ENCODE measurements around the gene NPAS2. TPM values are rescaled to one million over a fixed set of nuclear protein-coding genes. Genes with fewer than 3 reads are reported as not detected.

Gene NPAS2
- total RNA-seq, 1 experiment from 2014 or later: 142 TPM

DNA sequence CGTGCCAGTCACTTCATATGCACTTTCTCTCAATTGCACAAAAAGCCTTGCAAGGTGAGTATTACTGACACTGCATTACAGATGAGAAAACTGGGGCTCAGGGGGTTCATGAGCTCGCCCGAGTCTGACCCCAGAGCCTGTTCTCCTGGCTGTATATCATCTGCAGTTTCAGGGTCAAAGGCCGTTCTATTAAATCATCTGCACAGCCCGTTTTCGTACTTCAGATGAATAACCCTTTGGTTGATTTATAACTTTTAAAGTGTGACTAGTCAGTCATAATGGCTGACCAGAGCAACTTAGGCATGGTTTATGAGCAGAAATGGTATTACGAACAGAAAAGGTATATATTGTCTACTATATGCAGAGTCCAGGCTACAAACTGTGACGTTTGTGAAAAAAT lies 35.3 kb upstream of the NPAS2 start:
- H3K4me3 Mint-ChIP-seq (ENCODE audit: low read depth, unreplicated experiment): peak overlapping the region; percentile 50
- DNase-seq: no peak
- TF ChIP-seq, protein P1, sequence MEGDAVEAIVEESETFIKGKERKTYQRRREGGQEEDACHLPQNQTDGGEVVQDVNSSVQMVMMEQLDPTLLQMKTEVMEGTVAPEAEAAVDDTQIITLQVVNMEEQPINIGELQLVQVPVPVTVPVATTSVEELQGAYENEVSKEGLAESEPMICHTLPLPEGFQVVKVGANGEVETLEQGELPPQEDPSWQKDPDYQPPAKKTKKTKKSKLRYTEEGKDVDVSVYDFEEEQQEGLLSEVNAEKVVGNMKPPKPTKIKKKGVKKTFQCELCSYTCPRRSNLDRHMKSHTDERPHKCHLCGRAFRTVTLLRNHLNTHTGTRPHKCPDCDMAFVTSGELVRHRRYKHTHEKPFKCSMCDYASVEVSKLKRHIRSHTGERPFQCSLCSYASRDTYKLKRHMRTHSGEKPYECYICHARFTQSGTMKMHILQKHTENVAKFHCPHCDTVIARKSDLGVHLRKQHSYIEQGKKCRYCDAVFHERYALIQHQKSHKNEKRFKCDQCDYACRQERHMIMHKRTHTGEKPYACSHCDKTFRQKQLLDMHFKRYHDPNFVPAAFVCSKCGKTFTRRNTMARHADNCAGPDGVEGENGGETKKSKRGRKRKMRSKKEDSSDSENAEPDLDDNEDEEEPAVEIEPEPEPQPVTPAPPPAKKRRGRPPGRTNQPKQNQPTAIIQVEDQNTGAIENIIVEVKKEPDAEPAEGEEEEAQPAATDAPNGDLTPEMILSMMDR (IDR thresholded peaks at IDR 0.05; ENCODE audit: unreplicated experiment): no peak
- H3K27ac Mint-ChIP-seq (ENCODE audit: unreplicated experiment): peak overlapping the region; percentile 95
- peaks cover 66% of the 10 kb centered on the region for H3K4me1 Mint-ChIP-seq (ENCODE audit: low read depth, unreplicated experiment)
- no TSS peak for BruUV-seq (replicated peaks)
- intact Hi-C loops (cut with micrococcal nuclease; ENCODE audit: unreplicated experiment): loop anchor here (5.0 kb wide), 1 partner anchor 52 kb away; no protein-coding TSS in a partner anchor
- no peaks in the 10 kb centered on the region for H3K9me3 Mint-ChIP-seq (ENCODE audit: low read depth, unreplicated experiment)
- H3K36me3 Mint-ChIP-seq (ENCODE audit: insufficient read depth, unreplicated experiment): peaks cover 50% of the 10 kb centered on the region
- CTCF ChIA-PET: interaction anchor here (1.1 to 1.5 kb wide), 3 partner anchors 17 to 37 kb away, joined by 3 to 5 read pairs (median 4); no protein-coding TSS in a partner anchor
- no peaks in the 10 kb centered on the region for H3K27me3 Mint-ChIP-seq (ENCODE audit: unreplicated experiment)

DNA sequence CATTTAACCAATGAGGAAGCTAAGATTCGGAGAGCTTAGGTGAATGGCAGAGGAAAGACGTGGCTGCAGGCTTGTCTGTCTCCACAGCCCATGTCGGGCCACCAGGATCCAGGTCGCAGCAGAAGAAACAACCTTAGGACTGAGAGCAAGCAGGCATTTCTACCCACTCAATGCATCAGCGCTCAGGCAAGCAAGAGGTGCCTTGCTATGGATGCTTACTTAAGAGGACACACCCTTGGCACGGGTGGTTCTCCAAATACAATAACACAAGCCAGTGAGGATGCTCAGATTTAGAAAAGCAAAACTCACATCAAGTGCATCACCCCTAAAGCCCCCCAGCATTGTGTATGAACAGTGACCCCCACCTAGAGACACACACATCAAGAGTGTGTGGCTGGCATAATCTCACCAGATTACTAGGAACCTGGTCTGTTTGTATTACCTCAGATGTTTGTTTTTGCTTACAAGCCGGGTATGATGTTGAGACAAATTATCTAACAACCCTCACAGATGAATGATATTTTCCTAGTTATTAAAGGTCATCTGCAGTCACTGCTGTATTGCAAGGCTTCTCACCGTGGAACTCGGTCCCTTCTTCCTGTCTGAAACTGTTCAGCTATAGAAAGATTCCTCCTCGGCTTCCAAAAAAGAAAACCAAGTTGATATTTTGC lies 34.2 kb upstream of the NPAS2 start:
- no peak for DNase-seq
- H3K9me3 Mint-ChIP-seq (ENCODE audit: low read depth, unreplicated experiment): no peaks in the 10 kb centered on the region
- peak overlapping the region; percentile 50 for H3K4me3 Mint-ChIP-seq (ENCODE audit: low read depth, unreplicated experiment)
- H3K4me1 Mint-ChIP-seq (ENCODE audit: low read depth, unreplicated experiment): peaks cover 57% of the 10 kb centered on the region
- TF ChIP-seq, protein P1 (IDR thresholded peaks at IDR 0.05; ENCODE audit: unreplicated experiment): no peak
- intact Hi-C loops (cut with micrococcal nuclease; ENCODE audit: unreplicated experiment): no loop called here
- CTCF ChIA-PET: no interaction called here
- peak overlapping the region; percentile 95 for H3K27ac Mint-ChIP-seq (ENCODE audit: unreplicated experiment)
- peaks cover 43% of the 10 kb centered on the region for H3K36me3 Mint-ChIP-seq (ENCODE audit: insufficient read depth, unreplicated experiment)
- BruUV-seq (replicated peaks): TSS peak; percentile 39
- H3K27me3 Mint-ChIP-seq (ENCODE audit: unreplicated experiment): no peaks in the 10 kb centered on the region

DNA sequence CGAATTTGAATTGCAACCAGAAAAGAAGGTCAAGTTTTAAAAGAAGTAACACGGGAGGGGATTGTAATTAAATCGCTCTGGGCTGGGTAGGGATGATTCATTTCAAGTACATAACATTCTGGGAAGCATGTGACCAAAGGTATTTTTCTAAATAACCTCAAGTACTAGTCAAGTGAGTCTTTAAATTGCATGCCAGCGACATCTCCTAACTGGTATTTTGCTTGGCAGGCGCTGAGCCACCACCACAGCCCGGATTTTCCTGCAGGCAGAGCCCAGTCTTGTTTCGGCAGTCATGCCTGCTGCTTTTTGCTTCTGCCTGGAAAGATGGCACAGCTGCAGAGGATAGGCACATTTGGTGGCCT lies 33.7 kb upstream of the NPAS2 start:
- TF ChIP-seq, protein P1 (IDR thresholded peaks at IDR 0.05; ENCODE audit: unreplicated experiment): no peak
- CTCF ChIA-PET: no interaction called here
- peaks cover 59% of the 10 kb centered on the region for H3K4me1 Mint-ChIP-seq (ENCODE audit: low read depth, unreplicated experiment)
- peaks cover 41% of the 10 kb centered on the region for H3K36me3 Mint-ChIP-seq (ENCODE audit: insufficient read depth, unreplicated experiment)
- H3K27me3 Mint-ChIP-seq (ENCODE audit: unreplicated experiment): no peaks in the 10 kb centered on the region
- peak overlapping the region; percentile 50 for H3K4me3 Mint-ChIP-seq (ENCODE audit: low read depth, unreplicated experiment)
- intact Hi-C loops (cut with micrococcal nuclease; ENCODE audit: unreplicated experiment): no loop called here
- no TSS peak for BruUV-seq (replicated peaks)
- H3K27ac Mint-ChIP-seq (ENCODE audit: unreplicated experiment): peak overlapping the region; percentile 95
- no peaks in the 10 kb centered on the region for H3K9me3 Mint-ChIP-seq (ENCODE audit: low read depth, unreplicated experiment)
- peak; percentile 75 for DNase-seq

- H3K9me3 Mint-ChIP-seq (ENCODE audit: low read depth, unreplicated experiment): no peaks in the 10 kb centered on the region
- TF ChIP-seq, protein P1 (IDR thresholded peaks at IDR 0.05; ENCODE audit: unreplicated experiment): no peak
- peaks cover 59% of the 10 kb centered on the region for H3K4me1 Mint-ChIP-seq (ENCODE audit: low read depth, unreplicated experiment)
- H3K36me3 Mint-ChIP-seq (ENCODE audit: insufficient read depth, unreplicated experiment): peaks cover 41% of the 10 kb centered on the region
- intact Hi-C loops (cut with micrococcal nuclease; ENCODE audit: unreplicated experiment): no loop called here
- H3K27ac Mint-ChIP-seq (ENCODE audit: unreplicated experiment): peak overlapping the region; percentile 95
- no peaks in the 10 kb centered on the region for H3K27me3 Mint-ChIP-seq (ENCODE audit: unreplicated experiment)
- no TSS peak for BruUV-seq (replicated peaks)
- no peak for DNase-seq
- CTCF ChIA-PET: no interaction called here
- H3K4me3 Mint-ChIP-seq (ENCODE audit: low read depth, unreplicated experiment): peak overlapping the region; percentile 50
These were observed 33.0 kb upstream of the NPAS2 start for GRCh38 chr2:100786985-100787384.
